ENCODE results near the gene RAP2C.
"Not testable (repeated sequence)": the region's sequence is repeated elsewhere in the genome, so short reads cannot be mapped to it uniquely, and the experiment has no call there.

The RAP2C gene

DNA sequence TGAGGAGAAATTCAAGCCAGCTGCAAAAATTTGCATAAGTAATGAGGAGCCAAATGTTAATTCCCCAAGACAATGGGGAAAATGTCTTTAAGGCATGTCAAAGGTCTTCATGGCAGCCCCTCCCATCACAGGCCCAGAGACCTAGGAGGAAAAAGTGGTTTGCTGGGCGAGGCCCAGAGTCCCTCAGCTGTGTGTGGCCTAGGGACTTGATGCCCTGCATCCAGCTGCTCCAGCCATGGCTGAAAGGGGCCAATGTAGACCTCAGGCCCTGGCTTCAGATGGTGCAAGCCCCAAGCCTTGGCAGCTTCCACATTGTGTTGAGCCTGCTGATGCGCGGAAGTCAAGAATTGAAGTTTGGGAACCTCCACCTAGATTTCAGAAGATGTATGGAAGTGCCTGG lies 56.2 kb downstream of the RAP2C start:
- H2BK15ac ChIP-seq (ENCODE audit: low read depth, poor library complexity, severe bottlenecking); H3K23ac ChIP-seq (ENCODE audit: low read length in 2 of 2); H2BK120ac ChIP-seq (ENCODE audit: low read depth, low read length); H3K79me1 ChIP-seq (replicated peaks; ENCODE audit: low read length, poor library complexity, severe bottlenecking); H3K4ac ChIP-seq (ENCODE audit: low read depth in 1 of 2, low read length in 2 of 2); H2AK5ac ChIP-seq (ENCODE audit: low read length, severe bottlenecking); H3K36me3 ChIP-seq (ENCODE audit: control insufficient read depth in 1 of 2, insufficient read depth in 2 of 2, low read depth in 1 of 2, low read length in 2 of 2); H3K18ac ChIP-seq (ENCODE audit: low read depth in 1 of 2, low read length in 2 of 2); H3K4me3 ChIP-seq (ENCODE audit: insufficient read depth in 1 of 2, low read depth in 1 of 2, low read length in 2 of 2); H3K14ac ChIP-seq (ENCODE audit: low read length in 2 of 2); H2BK5ac ChIP-seq (ENCODE audit: low read depth, low read length, poor library complexity, severe bottlenecking); H3K4me1 ChIP-seq (ENCODE audit: control insufficient read depth, insufficient read depth, low read depth, low read length); H2BK12ac ChIP-seq (ENCODE audit: low read length in 2 of 2); H4K91ac ChIP-seq (ENCODE audit: low read length); H3K27ac ChIP-seq (ENCODE audit: low read length, poor library complexity, severe bottlenecking); H3K9ac ChIP-seq (ENCODE audit: low read length); H2AFZ ChIP-seq (ENCODE audit: low read depth, low read length); H3K27me3 ChIP-seq (ENCODE audit: control insufficient read depth in 1 of 2, insufficient read depth in 1 of 2, low read length in 2 of 2); H3K4me2 ChIP-seq (ENCODE audit: low read length, poor library complexity, severe bottlenecking); DNase-seq; H4K8ac ChIP-seq (ENCODE audit: low read length): not testable (repeated sequence)
- 94% methylated on average over 3 of the region's 3 CpGs for WGBS
- peaks cover 13% of the 10 kb centered on the region for H3K9me3 ChIP-seq (ENCODE audit: control insufficient read depth, low read length)

GRCh38 chrX:132153166-132153565 lies 66.1 kb downstream of the RAP2C start:
- no peak overlapping the region for H3K27ac ChIP-seq (ENCODE audit: low read length, poor library complexity, severe bottlenecking)

More at GRCh38 chrX:132153166-132153565, 66.1 kb downstream of the RAP2C start:
- Histone ChIP-seq H3K27me3 (ENCODE audit: control insufficient read depth in 1 of 2, insufficient read depth in 1 of 2, low read length in 2 of 2) (peaks cover 0 to 6% of the 10 kb centered on the region in 2 experiments), H3K23ac (ENCODE audit: low read length in 2 of 2) (no peak overlapping the region), H3K4me3 (ENCODE audit: insufficient read depth in 1 of 2, low read depth in 1 of 2, low read length in 2 of 2) (no peak overlapping the region), H2BK120ac (ENCODE audit: low read depth, low read length) (no peak overlapping the region), H3K4me1 (ENCODE audit: control insufficient read depth, insufficient read depth, low read depth, low read length) (no peaks in the 10 kb centered on the region), H2AK5ac (ENCODE audit: low read length, severe bottlenecking) (no peak overlapping the region), H2AFZ (ENCODE audit: low read depth, low read length) (no peak overlapping the region), H3K14ac (ENCODE audit: low read length in 2 of 2) (no peak overlapping the region), H3K36me3 (ENCODE audit: control insufficient read depth in 1 of 2, insufficient read depth in 2 of 2, low read depth in 1 of 2, low read length in 2 of 2) (no peaks in the 10 kb centered on the region), H3K4ac (ENCODE audit: low read depth in 1 of 2, low read length in 2 of 2) (no peak overlapping the region), H4K91ac (ENCODE audit: low read length) (no peak overlapping the region), H2BK12ac (ENCODE audit: low read length in 2 of 2) (no peak overlapping the region), H3K4me2 (ENCODE audit: low read length, poor library complexity, severe bottlenecking) (no peak overlapping the region), H4K8ac (ENCODE audit: low read length) (no peak overlapping the region), H2BK5ac (ENCODE audit: low read depth, low read length, poor library complexity, severe bottlenecking) (no peak overlapping the region), H3K18ac (ENCODE audit: low read depth in 1 of 2, low read length in 2 of 2) (no peak overlapping the region), H3K79me1 (replicated peaks; ENCODE audit: low read length, poor library complexity, severe bottlenecking) (no peaks in the 10 kb centered on the region), H3K9me3 (ENCODE audit: control insufficient read depth, low read length) (no peaks in the 10 kb centered on the region), H2BK15ac (ENCODE audit: low read depth, poor library complexity, severe bottlenecking) (no peak overlapping the region), H3K9ac (ENCODE audit: low read length) (no peak overlapping the region)
- 73% methylated on average over 2 of the region's 4 CpGs for WGBS
- no peak for DNase-seq

All from mesenchymal stem cell (in vitro differentiated cells and primary cell).